ENCODE results near the gene MACROD2. TPM values are rescaled to one million over a fixed set of nuclear protein-coding genes. Genes with fewer than 3 reads are reported as not detected.

MACROD2 gene
- total and polyA plus RNA-seq, 2 experiments from 2014 or later, result 2.8 to 4.3 TPM

DNA sequence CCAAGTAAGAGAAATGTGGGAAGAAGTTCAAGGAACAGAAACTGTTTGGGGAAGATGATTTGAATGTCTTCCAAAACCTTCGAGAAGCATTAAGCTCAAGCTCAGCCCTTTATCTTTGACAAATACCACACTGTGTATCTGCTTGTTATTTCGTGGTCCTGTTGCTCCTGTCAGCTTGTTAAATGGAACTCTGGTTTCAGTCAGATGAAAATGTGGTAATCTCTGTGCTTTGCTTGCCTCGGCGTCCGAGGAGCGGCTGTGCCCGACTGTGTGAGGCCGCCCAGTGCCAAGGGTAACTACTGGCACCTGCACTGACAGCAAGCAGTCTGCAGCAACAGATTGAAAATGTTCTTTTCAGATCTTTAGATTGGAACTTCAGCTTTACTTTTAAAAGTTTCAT, 920.0 kb downstream of the MACROD2 start:
- Histone ChIP-seq H3K36me3 (ENCODE audit: insufficient read depth) (no peaks in the 10 kb centered on the region), H3K79me2 (replicated peaks; ENCODE audit: insufficient read depth) (no peaks in the 10 kb centered on the region), H3K9me2 (ENCODE audit: insufficient read depth) (no peaks in the 10 kb centered on the region; the same call in 1 of the 2 replicates), H3K4me2 (no peak overlapping the region), H2AFZ (no peak overlapping the region), H3K4me1 (ENCODE audit: insufficient read depth) (peaks cover 15% of the 10 kb centered on the region; the same call in 1 of the 2 replicates), H3K27ac (ENCODE audit: low read depth) (no peak overlapping the region), H4K20me1 (replicated peaks; ENCODE audit: insufficient read depth) (no peaks in the 10 kb centered on the region), H3K4me3 (no peak overlapping the region), H3F3A (replicated peaks; ENCODE audit: low read depth) (no peaks in the 10 kb centered on the region), H3K27me3 (ENCODE audit: insufficient read depth) (no peaks in the 10 kb centered on the region)
- ATAC-seq (no peak), DNase-seq (ENCODE audit: low spot score) (no peak)
- H3K36me3 Mint-ChIP-seq (ENCODE audit: low read depth), result no peaks in the 10 kb centered on the region
- H3K27ac Mint-ChIP-seq, result no peak overlapping the region
- TF ChIP-seq ZNF114 (CRISPR knock-in tag; IDR thresholded peaks at IDR 0.05), result no peak
- TF ChIP-seq, protein P1, sequence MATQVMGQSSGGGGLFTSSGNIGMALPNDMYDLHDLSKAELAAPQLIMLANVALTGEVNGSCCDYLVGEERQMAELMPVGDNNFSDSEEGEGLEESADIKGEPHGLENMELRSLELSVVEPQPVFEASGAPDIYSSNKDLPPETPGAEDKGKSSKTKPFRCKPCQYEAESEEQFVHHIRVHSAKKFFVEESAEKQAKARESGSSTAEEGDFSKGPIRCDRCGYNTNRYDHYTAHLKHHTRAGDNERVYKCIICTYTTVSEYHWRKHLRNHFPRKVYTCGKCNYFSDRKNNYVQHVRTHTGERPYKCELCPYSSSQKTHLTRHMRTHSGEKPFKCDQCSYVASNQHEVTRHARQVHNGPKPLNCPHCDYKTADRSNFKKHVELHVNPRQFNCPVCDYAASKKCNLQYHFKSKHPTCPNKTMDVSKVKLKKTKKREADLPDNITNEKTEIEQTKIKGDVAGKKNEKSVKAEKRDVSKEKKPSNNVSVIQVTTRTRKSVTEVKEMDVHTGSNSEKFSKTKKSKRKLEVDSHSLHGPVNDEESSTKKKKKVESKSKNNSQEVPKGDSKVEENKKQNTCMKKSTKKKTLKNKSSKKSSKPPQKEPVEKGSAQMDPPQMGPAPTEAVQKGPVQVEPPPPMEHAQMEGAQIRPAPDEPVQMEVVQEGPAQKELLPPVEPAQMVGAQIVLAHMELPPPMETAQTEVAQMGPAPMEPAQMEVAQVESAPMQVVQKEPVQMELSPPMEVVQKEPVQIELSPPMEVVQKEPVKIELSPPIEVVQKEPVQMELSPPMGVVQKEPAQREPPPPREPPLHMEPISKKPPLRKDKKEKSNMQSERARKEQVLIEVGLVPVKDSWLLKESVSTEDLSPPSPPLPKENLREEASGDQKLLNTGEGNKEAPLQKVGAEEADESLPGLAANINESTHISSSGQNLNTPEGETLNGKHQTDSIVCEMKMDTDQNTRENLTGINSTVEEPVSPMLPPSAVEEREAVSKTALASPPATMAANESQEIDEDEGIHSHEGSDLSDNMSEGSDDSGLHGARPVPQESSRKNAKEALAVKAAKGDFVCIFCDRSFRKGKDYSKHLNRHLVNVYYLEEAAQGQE (IDR thresholded peaks at IDR 0.05; ENCODE audit: unreplicated experiment), result no peak
- TF ChIP-seq, protein P2, sequence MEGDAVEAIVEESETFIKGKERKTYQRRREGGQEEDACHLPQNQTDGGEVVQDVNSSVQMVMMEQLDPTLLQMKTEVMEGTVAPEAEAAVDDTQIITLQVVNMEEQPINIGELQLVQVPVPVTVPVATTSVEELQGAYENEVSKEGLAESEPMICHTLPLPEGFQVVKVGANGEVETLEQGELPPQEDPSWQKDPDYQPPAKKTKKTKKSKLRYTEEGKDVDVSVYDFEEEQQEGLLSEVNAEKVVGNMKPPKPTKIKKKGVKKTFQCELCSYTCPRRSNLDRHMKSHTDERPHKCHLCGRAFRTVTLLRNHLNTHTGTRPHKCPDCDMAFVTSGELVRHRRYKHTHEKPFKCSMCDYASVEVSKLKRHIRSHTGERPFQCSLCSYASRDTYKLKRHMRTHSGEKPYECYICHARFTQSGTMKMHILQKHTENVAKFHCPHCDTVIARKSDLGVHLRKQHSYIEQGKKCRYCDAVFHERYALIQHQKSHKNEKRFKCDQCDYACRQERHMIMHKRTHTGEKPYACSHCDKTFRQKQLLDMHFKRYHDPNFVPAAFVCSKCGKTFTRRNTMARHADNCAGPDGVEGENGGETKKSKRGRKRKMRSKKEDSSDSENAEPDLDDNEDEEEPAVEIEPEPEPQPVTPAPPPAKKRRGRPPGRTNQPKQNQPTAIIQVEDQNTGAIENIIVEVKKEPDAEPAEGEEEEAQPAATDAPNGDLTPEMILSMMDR (conservative IDR thresholded peaks at IDR 0.05; ENCODE audit: low read depth in 2 of 2), result no peak
- TF ChIP-seq JUNB (IDR thresholded peaks at IDR 0.05; ENCODE audit: unreplicated experiment), result no peak
- TF ChIP-seq CREB1 (CRISPR knock-in tag; IDR thresholded peaks at IDR 0.05; ENCODE audit: low read depth), result no peak
- TF ChIP-seq, protein P3, sequence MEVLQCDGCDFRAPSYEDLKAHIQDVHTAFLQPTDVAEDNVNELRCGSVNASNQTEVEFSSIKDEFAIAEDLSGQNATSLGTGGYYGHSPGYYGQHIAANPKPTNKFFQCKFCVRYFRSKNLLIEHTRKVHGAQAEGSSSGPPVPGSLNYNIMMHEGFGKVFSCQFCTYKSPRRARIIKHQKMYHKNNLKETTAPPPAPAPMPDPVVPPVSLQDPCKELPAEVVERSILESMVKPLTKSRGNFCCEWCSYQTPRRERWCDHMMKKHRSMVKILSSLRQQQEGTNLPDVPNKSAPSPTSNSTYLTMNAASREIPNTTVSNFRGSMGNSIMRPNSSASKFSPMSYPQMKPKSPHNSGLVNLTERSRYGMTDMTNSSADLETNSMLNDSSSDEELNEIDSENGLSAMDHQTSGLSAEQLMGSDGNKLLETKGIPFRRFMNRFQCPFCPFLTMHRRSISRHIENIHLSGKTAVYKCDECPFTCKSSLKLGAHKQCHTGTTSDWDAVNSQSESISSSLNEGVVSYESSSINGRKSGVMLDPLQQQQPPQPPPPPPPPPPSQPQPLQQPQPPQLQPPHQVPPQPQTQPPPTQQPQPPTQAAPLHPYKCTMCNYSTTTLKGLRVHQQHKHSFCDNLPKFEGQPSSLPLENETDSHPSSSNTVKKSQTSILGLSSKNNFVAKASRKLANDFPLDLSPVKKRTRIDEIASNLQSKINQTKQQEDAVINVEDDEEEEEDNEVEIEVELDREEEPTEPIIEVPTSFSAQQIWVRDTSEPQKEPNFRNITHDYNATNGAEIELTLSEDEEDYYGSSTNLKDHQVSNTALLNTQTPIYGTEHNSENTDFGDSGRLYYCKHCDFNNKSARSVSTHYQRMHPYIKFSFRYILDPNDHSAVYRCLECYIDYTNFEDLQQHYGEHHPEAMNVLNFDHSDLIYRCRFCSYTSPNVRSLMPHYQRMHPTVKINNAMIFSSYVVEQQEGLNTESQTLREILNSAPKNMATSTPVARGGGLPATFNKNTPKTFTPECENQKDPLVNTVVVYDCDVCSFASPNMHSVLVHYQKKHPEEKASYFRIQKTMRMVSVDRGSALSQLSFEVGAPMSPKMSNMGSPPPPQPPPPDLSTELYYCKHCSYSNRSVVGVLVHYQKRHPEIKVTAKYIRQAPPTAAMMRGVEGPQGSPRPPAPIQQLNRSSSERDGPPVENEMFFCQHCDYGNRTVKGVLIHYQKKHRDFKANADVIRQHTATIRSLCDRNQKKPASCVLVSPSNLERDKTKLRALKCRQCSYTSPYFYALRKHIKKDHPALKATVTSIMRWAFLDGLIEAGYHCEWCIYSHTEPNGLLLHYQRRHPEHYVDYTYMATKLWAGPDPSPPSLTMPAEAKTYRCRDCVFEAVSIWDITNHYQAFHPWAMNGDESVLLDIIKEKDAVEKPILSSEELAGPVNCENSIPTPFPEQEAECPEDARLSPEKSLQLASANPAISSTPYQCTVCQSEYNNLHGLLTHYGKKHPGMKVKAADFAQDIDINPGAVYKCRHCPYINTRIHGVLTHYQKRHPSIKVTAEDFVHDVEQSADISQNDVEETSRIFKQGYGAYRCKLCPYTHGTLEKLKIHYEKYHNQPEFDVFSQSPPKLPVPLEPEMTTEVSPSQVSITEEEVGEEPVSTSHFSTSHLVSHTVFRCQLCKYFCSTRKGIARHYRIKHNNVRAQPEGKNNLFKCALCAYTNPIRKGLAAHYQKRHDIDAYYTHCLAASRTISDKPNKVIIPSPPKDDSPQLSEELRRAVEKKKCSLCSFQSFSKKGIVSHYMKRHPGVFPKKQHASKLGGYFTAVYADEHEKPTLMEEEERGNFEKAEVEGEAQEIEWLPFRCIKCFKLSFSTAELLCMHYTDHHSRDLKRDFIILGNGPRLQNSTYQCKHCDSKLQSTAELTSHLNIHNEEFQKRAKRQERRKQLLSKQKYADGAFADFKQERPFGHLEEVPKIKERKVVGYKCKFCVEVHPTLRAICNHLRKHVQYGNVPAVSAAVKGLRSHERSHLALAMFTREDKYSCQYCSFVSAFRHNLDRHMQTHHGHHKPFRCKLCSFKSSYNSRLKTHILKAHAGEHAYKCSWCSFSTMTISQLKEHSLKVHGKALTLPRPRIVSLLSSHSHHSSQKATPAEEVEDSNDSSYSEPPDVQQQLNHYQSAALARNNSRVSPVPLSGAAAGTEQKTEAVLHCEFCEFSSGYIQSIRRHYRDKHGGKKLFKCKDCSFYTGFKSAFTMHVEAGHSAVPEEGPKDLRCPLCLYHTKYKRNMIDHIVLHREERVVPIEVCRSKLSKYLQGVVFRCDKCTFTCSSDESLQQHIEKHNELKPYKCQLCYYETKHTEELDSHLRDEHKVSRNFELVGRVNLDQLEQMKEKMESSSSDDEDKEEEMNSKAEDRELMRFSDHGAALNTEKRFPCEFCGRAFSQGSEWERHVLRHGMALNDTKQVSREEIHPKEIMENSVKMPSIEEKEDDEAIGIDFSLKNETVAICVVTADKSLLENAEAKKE (CRISPR knock-in tag; IDR thresholded peaks at IDR 0.05), result no peak
- no peak for TF ChIP-seq STAT1 (IDR thresholded peaks at IDR 0.05; ENCODE audit: unreplicated experiment)
- TF ChIP-seq, protein P4, sequence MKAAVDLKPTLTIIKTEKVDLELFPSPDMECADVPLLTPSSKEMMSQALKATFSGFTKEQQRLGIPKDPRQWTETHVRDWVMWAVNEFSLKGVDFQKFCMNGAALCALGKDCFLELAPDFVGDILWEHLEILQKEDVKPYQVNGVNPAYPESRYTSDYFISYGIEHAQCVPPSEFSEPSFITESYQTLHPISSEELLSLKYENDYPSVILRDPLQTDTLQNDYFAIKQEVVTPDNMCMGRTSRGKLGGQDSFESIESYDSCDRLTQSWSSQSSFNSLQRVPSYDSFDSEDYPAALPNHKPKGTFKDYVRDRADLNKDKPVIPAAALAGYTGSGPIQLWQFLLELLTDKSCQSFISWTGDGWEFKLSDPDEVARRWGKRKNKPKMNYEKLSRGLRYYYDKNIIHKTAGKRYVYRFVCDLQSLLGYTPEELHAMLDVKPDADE (IDR thresholded peaks at IDR 0.05), result no peak
- no peak for TF ChIP-seq ZNF331 (CRISPR knock-in tag; IDR thresholded peaks at IDR 0.05; ENCODE audit: low read depth)
- TF ChIP-seq POLR2AphosphoS5 (IDR thresholded peaks at IDR 0.05; ENCODE audit: low read depth), result no peak
- no peak for TF ChIP-seq EZH2 (IDR thresholded peaks at IDR 0.05; ENCODE audit: low read depth, unreplicated experiment)
- no peak for TF ChIP-seq NANOG (IDR thresholded peaks at IDR 0.05; ENCODE audit: borderline replicate concordance)
- TF ChIP-seq EZH2phosphoT487 (IDR thresholded peaks at IDR 0.05; ENCODE audit: unreplicated experiment), result no peak
- H3K4me3 Mint-ChIP-seq, result no peak overlapping the region
- H3K27me3 Mint-ChIP-seq (ENCODE audit: insufficient read depth, low read depth, poor library complexity), result no peaks in the 10 kb centered on the region
- H3K9me3 Mint-ChIP-seq, result no peaks in the 10 kb centered on the region
- peaks cover 33% of the 10 kb centered on the region for H3K4me1 Mint-ChIP-seq

Measured in GM23338 (cell line).